Central memory CD4-positive, alpha-beta T cell (primary cell): ENCODE measurements around the gene CT47A7.
"Not testable (repeated sequence)": the region's sequence is repeated elsewhere in the genome, so short reads cannot be mapped to it uniquely, and the experiment has no call there.

Experiments
- DNase-seq: peaks from one replicate; pipeline ENCODE4 v3.0.0; 2022
- total RNA-seq, 3 experiments: gene quantifications; one replicate each; lab custom pipeline; 2026; lab: John Stamatoyannopoulos, UW

Gene CT47A7
- total RNA-seq, result 0 reads per million in 3 experiments

DNA sequence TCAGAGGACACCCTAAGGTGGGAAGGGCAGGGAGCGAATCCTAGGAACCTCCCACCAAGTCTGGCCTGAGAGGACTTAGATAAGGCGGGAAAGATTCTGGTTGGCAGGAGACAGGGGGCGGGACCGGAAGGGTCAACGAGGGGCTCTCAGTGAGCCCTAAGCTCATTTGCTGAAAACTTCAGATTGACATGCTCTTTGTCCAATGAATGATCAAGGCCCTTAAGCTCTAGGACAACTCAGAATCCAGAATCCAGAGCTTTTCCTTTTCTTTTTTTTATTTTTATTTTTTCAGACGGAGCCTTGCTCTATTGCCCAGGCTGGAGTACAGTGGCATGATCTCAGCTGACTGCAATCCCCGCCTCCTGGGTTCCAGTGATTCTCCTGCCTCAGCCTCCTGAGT lies at the start of gene CT47A7:
CT47A7 (minus strand) TSS at position 101 of the 400 bp plus-strand sequence. CDS start 255 bp downstream, outside the sequence.
- not testable (repeated sequence) for DNase-seq

DNA sequence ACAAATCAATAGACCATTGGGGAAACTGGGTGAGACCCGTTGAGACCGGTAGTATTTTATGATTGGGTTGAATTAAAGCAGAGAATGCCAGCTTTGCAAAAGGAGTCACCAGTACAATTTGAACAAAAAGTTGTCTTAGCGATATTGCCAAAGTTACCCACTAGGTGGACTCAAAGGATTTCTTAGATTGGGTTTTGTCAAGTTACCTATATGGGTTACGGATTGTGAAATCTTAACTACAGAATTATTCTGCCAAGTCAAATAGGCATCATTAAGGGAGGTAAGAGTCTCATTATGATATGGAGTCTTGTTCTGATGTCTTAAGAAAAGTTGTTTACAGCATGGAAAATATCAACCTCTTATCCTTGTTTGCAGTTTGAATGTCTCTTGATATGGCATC lies 44.2 kb upstream of the CT47A7 start:
- DNase-seq, result no peak

DNA sequence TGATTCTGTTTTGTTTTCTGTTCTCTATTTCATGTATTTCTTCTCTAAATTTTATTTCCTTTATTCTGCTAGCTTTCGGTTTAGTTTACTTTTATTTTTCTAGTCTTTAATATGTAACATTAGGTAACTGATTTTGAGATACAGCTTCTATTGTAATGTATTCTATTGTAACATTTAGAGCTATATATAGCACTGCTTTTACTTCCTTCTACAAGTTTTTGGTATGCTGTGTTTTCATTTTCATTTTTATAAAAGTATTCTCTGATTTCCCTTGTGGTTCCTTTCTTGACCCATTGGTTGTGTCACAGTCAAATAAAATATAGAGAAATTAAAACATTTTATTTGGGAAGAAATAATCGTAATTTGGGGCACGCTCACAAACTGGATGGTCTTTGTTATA lies 43.0 kb upstream of the CT47A7 start:
- DNase-seq, result no peak

DNA sequence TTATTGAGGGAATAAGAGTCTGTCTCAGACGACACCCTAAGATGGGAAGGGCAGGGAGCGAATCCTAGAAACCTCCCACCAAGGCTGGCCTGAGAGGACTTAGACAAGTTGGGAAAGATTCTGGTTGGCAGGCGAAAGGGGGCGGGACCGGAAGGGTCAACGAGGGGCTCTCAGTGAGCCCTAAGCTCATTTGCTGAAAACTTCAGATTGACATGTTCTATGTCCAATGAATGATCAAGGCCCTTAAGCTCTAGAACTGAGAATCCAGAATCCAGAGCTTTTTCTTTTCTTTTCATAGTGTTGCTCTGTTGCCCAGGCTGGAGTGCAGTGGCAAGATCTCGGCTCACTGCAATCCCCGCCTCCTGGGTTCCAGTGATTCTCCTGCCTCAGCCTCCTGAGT lies 29.3 kb upstream of the CT47A7 start, which contains the start of gene CT47A1:
CT47A1 (minus strand) TSS at position 101 of the 400 bp plus-strand sequence. CDS start 231 bp downstream, outside the sequence.
- DNase-seq, result not testable (repeated sequence)
